ENCODE measurements around the gene VPS18. TPM values are rescaled to one million over a fixed set of nuclear protein-coding genes. Genes with fewer than 3 reads are reported as not detected.

The VPS18 gene
- total RNA-seq, 1 experiment from 2014 or later = 13.2 TPM

DNA sequence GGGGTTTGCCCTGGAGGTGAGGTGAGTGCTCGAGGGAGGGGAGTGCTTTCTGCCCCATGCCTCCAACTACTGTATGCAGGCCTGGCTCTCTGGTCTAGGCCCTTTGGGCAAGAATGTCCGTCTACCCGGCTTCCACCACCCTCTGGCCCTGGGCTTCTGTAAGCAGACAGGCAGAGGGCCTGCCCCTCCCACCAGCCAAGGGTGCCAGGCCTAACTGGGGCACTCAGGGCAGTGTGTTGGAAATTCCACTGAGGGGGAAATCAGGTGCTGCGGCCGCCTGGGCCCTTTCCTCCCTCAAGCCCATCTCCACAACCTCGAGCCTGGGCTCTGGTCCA lies 44.3 kb downstream of the VPS18 start:
- intact Hi-C loops (cut with micrococcal nuclease) = loop anchor here (1.0 kb wide), 1 partner anchor 246 kb away; no protein-coding TSS in a partner anchor
- no peak for DNase-seq (ENCODE audit: unreplicated experiment)
- ChIA-PET POLR2A (interaction anchor here (0.5 kb wide), 1 partner anchor 200 kb away, joined by 3 read pairs; no protein-coding TSS in a partner anchor), CTCF (interaction anchor here (0.6 to 1.4 kb wide), 3 partner anchors 23 to 58 kb away, joined by 3 to 4 read pairs (median 4); no protein-coding TSS in a partner anchor)
- H3K4me1 Mint-ChIP-seq (ENCODE audit: insufficient read depth, unreplicated experiment) = peaks cover 11% of the 10 kb centered on the region
- no peaks in the 10 kb centered on the region for H3K27me3 Mint-ChIP-seq (ENCODE audit: insufficient read depth, unreplicated experiment)
- H3K4me3 Mint-ChIP-seq (ENCODE audit: unreplicated experiment) = no peak overlapping the region
- no TSS peak for BruUV-seq (replicated peaks)
- TF ChIP-seq, protein P1, sequence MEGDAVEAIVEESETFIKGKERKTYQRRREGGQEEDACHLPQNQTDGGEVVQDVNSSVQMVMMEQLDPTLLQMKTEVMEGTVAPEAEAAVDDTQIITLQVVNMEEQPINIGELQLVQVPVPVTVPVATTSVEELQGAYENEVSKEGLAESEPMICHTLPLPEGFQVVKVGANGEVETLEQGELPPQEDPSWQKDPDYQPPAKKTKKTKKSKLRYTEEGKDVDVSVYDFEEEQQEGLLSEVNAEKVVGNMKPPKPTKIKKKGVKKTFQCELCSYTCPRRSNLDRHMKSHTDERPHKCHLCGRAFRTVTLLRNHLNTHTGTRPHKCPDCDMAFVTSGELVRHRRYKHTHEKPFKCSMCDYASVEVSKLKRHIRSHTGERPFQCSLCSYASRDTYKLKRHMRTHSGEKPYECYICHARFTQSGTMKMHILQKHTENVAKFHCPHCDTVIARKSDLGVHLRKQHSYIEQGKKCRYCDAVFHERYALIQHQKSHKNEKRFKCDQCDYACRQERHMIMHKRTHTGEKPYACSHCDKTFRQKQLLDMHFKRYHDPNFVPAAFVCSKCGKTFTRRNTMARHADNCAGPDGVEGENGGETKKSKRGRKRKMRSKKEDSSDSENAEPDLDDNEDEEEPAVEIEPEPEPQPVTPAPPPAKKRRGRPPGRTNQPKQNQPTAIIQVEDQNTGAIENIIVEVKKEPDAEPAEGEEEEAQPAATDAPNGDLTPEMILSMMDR (IDR thresholded peaks at IDR 0.05; ENCODE audit: unreplicated experiment) = no peak
- no peaks in the 10 kb centered on the region for H3K9me3 Mint-ChIP-seq (ENCODE audit: unreplicated experiment)
- H3K27ac Mint-ChIP-seq (ENCODE audit: low read depth, unreplicated experiment) = no peak overlapping the region
- H3K36me3 Mint-ChIP-seq (ENCODE audit: insufficient read depth, unreplicated experiment) = peaks cover 5% of the 10 kb centered on the region

DNA sequence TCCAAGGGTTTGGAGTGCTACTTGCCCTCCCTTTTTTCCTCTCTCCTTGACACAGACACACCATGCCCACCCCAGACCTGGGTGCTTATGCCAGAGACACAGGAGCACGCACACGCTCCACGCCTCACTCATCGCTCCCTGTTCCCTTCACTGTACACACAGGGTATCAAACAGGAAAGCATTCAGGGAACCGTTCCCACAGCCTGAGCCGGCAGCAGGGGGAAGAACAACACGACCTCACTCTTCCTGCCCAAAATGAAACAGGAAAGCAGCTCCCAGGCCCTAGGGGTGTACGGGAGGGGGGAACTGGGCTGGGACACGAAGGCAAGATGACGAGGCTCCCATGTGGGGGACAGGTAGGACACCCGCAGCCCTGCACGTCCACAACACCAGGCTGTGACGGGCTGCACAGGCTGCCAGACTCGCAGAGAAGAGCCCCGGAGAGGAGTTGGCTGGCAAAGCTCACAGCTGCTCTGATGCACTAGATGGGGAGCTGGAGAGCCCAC lies 46.1 kb downstream of the VPS18 start:
- ChIA-PET CTCF (interaction anchor here (0.9 to 3.8 kb wide), 12 partner anchors 10 to 246 kb away, joined by 3 to 59 read pairs (median 10); partner anchors contain the start of genes CHAC1 and DLL4), POLR2A (interaction anchor here (0.7 to 1.6 kb wide), 2 partner anchors 45 to 384 kb away, joined by 3 to 4 read pairs; no protein-coding TSS in a partner anchor)
- no peaks in the 10 kb centered on the region for H3K27me3 Mint-ChIP-seq (ENCODE audit: insufficient read depth, unreplicated experiment)
- no peak for DNase-seq (ENCODE audit: unreplicated experiment)
- BruUV-seq (replicated peaks) = no TSS peak
- TF ChIP-seq, protein P1 (IDR thresholded peaks at IDR 0.05; ENCODE audit: unreplicated experiment) = no peak
- no peaks in the 10 kb centered on the region for H3K9me3 Mint-ChIP-seq (ENCODE audit: unreplicated experiment)
- H3K36me3 Mint-ChIP-seq (ENCODE audit: insufficient read depth, unreplicated experiment) = peaks cover 5% of the 10 kb centered on the region
- intact Hi-C loops (cut with micrococcal nuclease) = loop anchor here (5.0 kb wide), 1 partner anchor 82 kb away; no protein-coding TSS in a partner anchor
- no peak overlapping the region for H3K4me3 Mint-ChIP-seq (ENCODE audit: unreplicated experiment)
- no peak overlapping the region for H3K27ac Mint-ChIP-seq (ENCODE audit: low read depth, unreplicated experiment)
- H3K4me1 Mint-ChIP-seq (ENCODE audit: insufficient read depth, unreplicated experiment) = peaks cover 11% of the 10 kb centered on the region

DNA sequence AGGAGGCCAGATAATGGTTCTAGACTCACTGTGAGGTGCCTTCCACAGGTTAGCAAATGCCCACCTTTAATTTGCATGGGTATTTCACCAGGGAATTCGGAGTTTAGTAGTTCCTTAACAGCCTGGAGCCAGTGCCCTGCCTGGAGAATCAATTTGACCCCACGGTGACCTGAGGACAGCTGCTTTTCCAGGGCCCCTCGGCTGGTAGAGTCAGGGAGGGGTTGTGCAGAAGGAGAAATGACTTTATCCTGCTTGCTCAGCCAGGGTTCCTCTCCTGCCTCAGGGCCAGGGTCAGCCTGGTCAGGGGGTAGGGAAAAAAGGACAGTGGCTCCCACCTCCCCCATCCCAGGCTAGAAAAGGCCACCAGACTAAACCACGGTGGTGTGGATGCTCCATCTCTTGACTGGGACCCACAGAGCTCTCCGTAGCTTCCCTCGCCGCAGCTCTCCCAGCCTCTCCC lies 46.8 kb downstream of the VPS18 start:
- Mint-ChIP-seq H3K9me3 (ENCODE audit: unreplicated experiment) (no peaks in the 10 kb centered on the region), H3K27ac (ENCODE audit: low read depth, unreplicated experiment) (no peak overlapping the region), H3K4me3 (ENCODE audit: unreplicated experiment) (peak overlapping the region; percentile 63), H3K27me3 (ENCODE audit: insufficient read depth, unreplicated experiment) (no peaks in the 10 kb centered on the region), H3K36me3 (ENCODE audit: insufficient read depth, unreplicated experiment) (peaks cover 5% of the 10 kb centered on the region), H3K4me1 (ENCODE audit: insufficient read depth, unreplicated experiment) (peaks cover 11% of the 10 kb centered on the region)
- CTCF ChIA-PET = interaction anchor here (0.5 to 3.8 kb wide), 41 partner anchors 11 to 928 kb away, joined by 3 to 59 read pairs (median 5); partner anchors contain the start of genes CHAC1, DLL4, NUSAP1 and OIP5
- no peak for DNase-seq (ENCODE audit: unreplicated experiment)
- TF ChIP-seq, protein P1 (IDR thresholded peaks at IDR 0.05; ENCODE audit: unreplicated experiment) = no peak
- intact Hi-C loops (cut with micrococcal nuclease) = loop anchor here (1.0 to 5.0 kb wide), 2 partner anchors 35 to 81 kb away; no protein-coding TSS in a partner anchor
- BruUV-seq (replicated peaks) = TSS peak; percentile 48
- POLR2A ChIA-PET = interaction anchor here (0.6 to 1.8 kb wide), 7 partner anchors 11 to 385 kb away, joined by 3 to 11 read pairs (median 4); partner anchors contain the start of genes CHAC1 and DLL4

DNA sequence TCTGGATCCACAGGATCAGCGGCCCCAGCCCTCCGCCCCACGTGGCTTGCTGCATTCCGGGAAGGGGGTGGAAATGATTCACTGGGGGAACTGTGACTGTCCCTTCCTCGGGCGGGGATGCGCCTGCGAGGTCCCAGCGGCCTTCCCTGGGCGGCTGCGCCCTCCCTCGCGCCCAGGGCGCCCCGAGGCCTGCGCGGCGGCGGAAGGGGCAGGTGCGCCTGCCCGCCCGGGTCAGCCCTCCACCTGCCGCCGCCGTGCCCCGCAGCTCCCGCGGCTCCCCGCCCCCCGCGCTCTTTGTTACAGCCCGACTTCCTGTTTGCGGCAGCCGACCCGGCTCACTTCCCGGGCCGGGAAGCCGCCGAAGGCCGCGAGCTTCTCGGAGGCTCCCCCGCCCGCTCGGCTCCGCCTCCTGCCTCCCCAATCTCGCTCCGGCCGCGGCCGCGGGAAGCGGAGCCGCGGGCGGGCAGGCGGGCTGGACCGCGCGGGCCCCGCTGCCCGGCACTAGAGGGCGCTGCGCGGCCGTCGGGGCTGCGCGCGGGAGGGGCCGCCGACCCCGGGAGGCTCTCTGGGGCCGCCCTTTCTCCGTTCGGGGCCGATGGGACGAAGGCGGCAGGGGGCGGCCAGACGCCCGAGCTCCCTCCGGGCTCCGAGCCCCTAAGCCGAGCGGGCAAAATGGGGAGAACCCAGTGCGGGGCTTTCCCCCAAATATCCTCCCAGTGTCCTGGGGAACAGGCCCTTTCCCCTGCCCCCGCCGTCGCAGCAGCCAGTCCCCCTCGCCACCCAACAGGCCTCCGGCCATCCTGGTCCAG lies 47.5 kb downstream of the VPS18 start:
- peaks cover 5% of the 10 kb centered on the region for H3K36me3 Mint-ChIP-seq (ENCODE audit: insufficient read depth, unreplicated experiment)
- DNase-seq (ENCODE audit: unreplicated experiment) = peak; percentile 75
- H3K27me3 Mint-ChIP-seq (ENCODE audit: insufficient read depth, unreplicated experiment) = no peaks in the 10 kb centered on the region
- H3K4me3 Mint-ChIP-seq (ENCODE audit: unreplicated experiment) = peak overlapping the region; percentile 63
- POLR2A ChIA-PET = interaction anchor here (0.6 to 1.8 kb wide), 8 partner anchors 12 to 247 kb away, joined by 3 to 11 read pairs (median 4); partner anchors contain the start of genes CHAC1 and DLL4
- no peaks in the 10 kb centered on the region for H3K9me3 Mint-ChIP-seq (ENCODE audit: unreplicated experiment)
- peaks cover 11% of the 10 kb centered on the region for H3K4me1 Mint-ChIP-seq (ENCODE audit: insufficient read depth, unreplicated experiment)
- H3K27ac Mint-ChIP-seq (ENCODE audit: low read depth, unreplicated experiment) = no peak overlapping the region
- BruUV-seq (replicated peaks) = no TSS peak
- intact Hi-C loops (cut with micrococcal nuclease) = loop anchor here (1.0 to 5.0 kb wide), 2 partner anchors 35 to 81 kb away; no protein-coding TSS in a partner anchor
- TF ChIP-seq, protein P1 (IDR thresholded peaks at IDR 0.05; ENCODE audit: unreplicated experiment) = peak; percentile 73
- CTCF ChIA-PET = interaction anchor here (0.5 to 3.8 kb wide), 50 partner anchors 11 to 928 kb away, joined by 3 to 59 read pairs (median 5); partner anchors contain the start of genes CHAC1, DLL4, NUSAP1 and OIP5

Data from MCF 10A (cell line).